ENCODE data around the gene TSPAN3.

DNA sequence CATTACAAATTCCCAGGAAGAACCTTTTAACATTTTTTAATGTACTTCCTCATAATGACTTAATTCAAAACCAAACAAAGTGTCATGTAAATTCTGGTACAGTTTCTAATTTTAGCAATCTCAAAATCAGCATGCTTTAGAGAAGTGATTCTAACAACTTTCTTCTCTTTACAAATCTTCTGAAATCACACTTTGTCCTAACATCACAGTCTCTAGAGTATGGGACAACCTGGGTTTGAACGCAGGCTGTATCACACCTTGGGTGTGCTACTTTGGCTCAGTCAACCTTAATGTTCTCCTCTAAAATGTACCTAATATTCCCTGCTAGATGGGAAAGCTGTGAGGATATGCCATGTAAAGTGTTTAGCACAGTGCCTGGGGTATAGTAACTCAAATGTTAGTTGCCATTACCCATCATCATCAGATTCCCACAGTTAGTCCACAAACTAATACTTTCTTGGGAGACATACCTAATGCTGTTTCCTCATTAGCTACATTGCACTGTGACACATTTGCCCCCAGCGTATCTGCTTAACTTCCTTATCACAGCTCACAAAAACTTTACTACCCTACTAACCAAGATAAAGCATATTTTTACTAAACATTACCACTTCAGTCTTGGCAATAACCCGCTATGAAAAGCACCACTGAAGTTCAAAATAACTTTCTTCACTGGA, 3.1 kb downstream of the TSPAN3 start:
- TF ChIP-seq, protein P1, sequence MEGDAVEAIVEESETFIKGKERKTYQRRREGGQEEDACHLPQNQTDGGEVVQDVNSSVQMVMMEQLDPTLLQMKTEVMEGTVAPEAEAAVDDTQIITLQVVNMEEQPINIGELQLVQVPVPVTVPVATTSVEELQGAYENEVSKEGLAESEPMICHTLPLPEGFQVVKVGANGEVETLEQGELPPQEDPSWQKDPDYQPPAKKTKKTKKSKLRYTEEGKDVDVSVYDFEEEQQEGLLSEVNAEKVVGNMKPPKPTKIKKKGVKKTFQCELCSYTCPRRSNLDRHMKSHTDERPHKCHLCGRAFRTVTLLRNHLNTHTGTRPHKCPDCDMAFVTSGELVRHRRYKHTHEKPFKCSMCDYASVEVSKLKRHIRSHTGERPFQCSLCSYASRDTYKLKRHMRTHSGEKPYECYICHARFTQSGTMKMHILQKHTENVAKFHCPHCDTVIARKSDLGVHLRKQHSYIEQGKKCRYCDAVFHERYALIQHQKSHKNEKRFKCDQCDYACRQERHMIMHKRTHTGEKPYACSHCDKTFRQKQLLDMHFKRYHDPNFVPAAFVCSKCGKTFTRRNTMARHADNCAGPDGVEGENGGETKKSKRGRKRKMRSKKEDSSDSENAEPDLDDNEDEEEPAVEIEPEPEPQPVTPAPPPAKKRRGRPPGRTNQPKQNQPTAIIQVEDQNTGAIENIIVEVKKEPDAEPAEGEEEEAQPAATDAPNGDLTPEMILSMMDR (IDR thresholded peaks at IDR 0.05; ENCODE audit: low read depth, low read length, missing input control), result no peak
- TF ChIP-seq JUND (IDR thresholded peaks at IDR 0.05), result no peak
- no peak for TF ChIP-seq TAF1 (conservative IDR thresholded peaks at IDR 0.05)
- no peak for TF ChIP-seq YY1 (IDR thresholded peaks at IDR 0.05)

All from liver (tissue), 3 donors.